ENCODE data around the gene GBP3.
"Not testable (repeated sequence)": the region's sequence is repeated elsewhere in the genome, so short reads cannot be mapped to it uniquely, and the experiment has no call there.

Gene GBP3

GRCh38 chr1:89043940-89044339, 21.3 kb upstream of the GBP3 start:
- DNase-seq: no peak
- in situ Hi-C loops (cut with HindIII; ENCODE audit: low pct_ligation_motif_present, low pct_unique_long_range_greater_than_20kb, low sequenced_read_pairs): no loop called here

- in situ Hi-C loops (cut with HindIII; ENCODE audit: low pct_ligation_motif_present, low pct_unique_long_range_greater_than_20kb, low sequenced_read_pairs): no loop called here
- no peak for DNase-seq
These were observed 19.8 kb upstream of the GBP3 start for GRCh38 chr1:89042491-89042890.

- DNase-seq: no peak
- in situ Hi-C loops (cut with HindIII; ENCODE audit: low pct_ligation_motif_present, low pct_unique_long_range_greater_than_20kb, low sequenced_read_pairs): no loop called here
These were observed 19.1 kb upstream of the GBP3 start for GRCh38 chr1:89041721-89042120.

GRCh38 chr1:89041119-89041641, 18.5 kb upstream of the GBP3 start:
- no peak for DNase-seq
- in situ Hi-C loops (cut with HindIII; ENCODE audit: low pct_ligation_motif_present, low pct_unique_long_range_greater_than_20kb, low sequenced_read_pairs): no loop called here

- no peak for DNase-seq
- in situ Hi-C loops (cut with HindIII; ENCODE audit: low pct_ligation_motif_present, low pct_unique_long_range_greater_than_20kb, low sequenced_read_pairs): no loop called here
These were observed 17.6 kb upstream of the GBP3 start for GRCh38 chr1:89040315-89040626.

- no peak for DNase-seq
- in situ Hi-C loops (cut with HindIII; ENCODE audit: low pct_ligation_motif_present, low pct_unique_long_range_greater_than_20kb, low sequenced_read_pairs): no loop called here
These were observed 14.5 kb upstream of the GBP3 start for GRCh38 chr1:89037186-89037585.

- DNase-seq: no peak
- in situ Hi-C loops (cut with HindIII; ENCODE audit: low pct_ligation_motif_present, low pct_unique_long_range_greater_than_20kb, low sequenced_read_pairs): no loop called here
These were observed 12.4 kb upstream of the GBP3 start for GRCh38 chr1:89035080-89035479.

GRCh38 chr1:89034004-89034403, 11.3 kb upstream of the GBP3 start:
- in situ Hi-C loops (cut with HindIII; ENCODE audit: low pct_ligation_motif_present, low pct_unique_long_range_greater_than_20kb, low sequenced_read_pairs); DNase-seq: not testable (repeated sequence)

- in situ Hi-C loops (cut with HindIII; ENCODE audit: low pct_ligation_motif_present, low pct_unique_long_range_greater_than_20kb, low sequenced_read_pairs); DNase-seq: not testable (repeated sequence)
These were observed 6.4 kb upstream of the GBP3 start for GRCh38 chr1:89029051-89029450.

- in situ Hi-C loops (cut with HindIII; ENCODE audit: low pct_ligation_motif_present, low pct_unique_long_range_greater_than_20kb, low sequenced_read_pairs): no loop called here
- no peak for DNase-seq
These were observed 3.3 kb upstream of the GBP3 start for GRCh38 chr1:89025928-89026327.

GRCh38 chr1:89023026-89023425, 360 bp upstream of the GBP3 start:
- in situ Hi-C loops (cut with HindIII; ENCODE audit: low pct_ligation_motif_present, low pct_unique_long_range_greater_than_20kb, low sequenced_read_pairs): no loop called here
- no peak for DNase-seq

- in situ Hi-C loops (cut with HindIII; ENCODE audit: low pct_ligation_motif_present, low pct_unique_long_range_greater_than_20kb, low sequenced_read_pairs); DNase-seq: not testable (repeated sequence)
These were observed 4.3 kb downstream of the GBP3 start for GRCh38 chr1:89018318-89018717.

- DNase-seq: no peak
- in situ Hi-C loops (cut with HindIII; ENCODE audit: low pct_ligation_motif_present, low pct_unique_long_range_greater_than_20kb, low sequenced_read_pairs): no loop called here
These were observed 14.2 kb downstream of the GBP3 start for GRCh38 chr1:89008511-89008910.

GRCh38 chr1:89005286-89006151, 17.1 kb downstream of the GBP3 start:
- in situ Hi-C loops (cut with HindIII; ENCODE audit: low pct_ligation_motif_present, low pct_unique_long_range_greater_than_20kb, low sequenced_read_pairs): no loop called here
- no peak for DNase-seq

- in situ Hi-C loops (cut with HindIII; ENCODE audit: low pct_ligation_motif_present, low pct_unique_long_range_greater_than_20kb, low sequenced_read_pairs); DNase-seq: not testable (repeated sequence)
These were observed 20.5 kb downstream of the GBP3 start for GRCh38 chr1:89002176-89002575.

GRCh38 chr1:89001510-89001909, 21.2 kb downstream of the GBP3 start:
- in situ Hi-C loops (cut with HindIII; ENCODE audit: low pct_ligation_motif_present, low pct_unique_long_range_greater_than_20kb, low sequenced_read_pairs): no loop called here
- DNase-seq: no peak

- in situ Hi-C loops (cut with HindIII; ENCODE audit: low pct_ligation_motif_present, low pct_unique_long_range_greater_than_20kb, low sequenced_read_pairs): no loop called here
- DNase-seq: peak; percentile 69
These were observed 23.9 kb downstream of the GBP3 start for GRCh38 chr1:88998716-88999115.

GRCh38 chr1:88990426-88990825, 32.2 kb downstream of the GBP3 start:
- DNase-seq: no peak
- in situ Hi-C loops (cut with HindIII; ENCODE audit: low pct_ligation_motif_present, low pct_unique_long_range_greater_than_20kb, low sequenced_read_pairs): no loop called here

GRCh38 chr1:88985692-88986091, 37.0 kb downstream of the GBP3 start:
- in situ Hi-C loops (cut with HindIII; ENCODE audit: low pct_ligation_motif_present, low pct_unique_long_range_greater_than_20kb, low sequenced_read_pairs): no loop called here
- DNase-seq: no peak

GRCh38 chr1:88985032-88985431, 37.6 kb downstream of the GBP3 start:
- in situ Hi-C loops (cut with HindIII; ENCODE audit: low pct_ligation_motif_present, low pct_unique_long_range_greater_than_20kb, low sequenced_read_pairs): no loop called here
- DNase-seq: peak; percentile 34
